Measurements from ENCODE around the gene ESRRG. TPM values are rescaled to one million over a fixed set of nuclear protein-coding genes. Genes with fewer than 3 reads are reported as not detected.
A peak's percentile ranks its signal among the peaks of the same experiment; 100 is the strongest.

Gene ESRRG
- total and polyA plus RNA-seq, 12 donors = 3.8 to 49.5 (median 35.9) TPM

DNA sequence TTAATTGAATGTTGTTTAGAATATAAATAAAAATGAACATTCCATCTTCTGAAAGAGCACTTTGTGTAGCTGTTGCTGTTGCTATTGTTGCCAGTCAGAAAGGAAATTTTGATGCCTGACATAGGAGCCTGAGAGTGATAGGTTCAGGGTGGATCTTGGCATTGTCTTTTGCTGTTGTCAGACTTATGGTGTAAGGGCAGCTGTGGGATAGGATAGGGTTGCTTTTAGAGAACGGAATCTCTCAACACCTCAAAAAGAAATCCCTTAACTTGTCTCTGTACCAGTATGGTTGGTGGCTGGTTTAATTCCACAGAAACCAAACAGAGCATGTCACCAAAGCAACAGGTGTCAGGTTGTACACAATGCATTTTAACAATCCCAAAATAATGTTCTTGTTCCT, 62.7 kb downstream of the ESRRG start:
- Histone ChIP-seq H3K36me3 (no peaks in the 10 kb centered on the region), H3K4me3 (no peak overlapping the region), H3K27ac (no peak overlapping the region), H3K27me3 (no peaks in the 10 kb centered on the region), H3K4me1 (peaks cover 0 to 12% (median 0%) of the 10 kb centered on the region in 9 donors), H3K9me3 (no peaks in the 10 kb centered on the region)
- DNase-seq = no peak
- TF ChIP-seq CTCF (IDR thresholded peaks at IDR 0.05) = no peak
- ATAC-seq = peak in 4 of 8 donors; percentile 30 to 92 (median 48)
- WGBS, 2 donors = 30 to 52% methylated on average over 1 of the region's 1 CpG
- intact Hi-C loops (cut with DNase I) = no loop called here

GRCh38 chr1:216653001-216653400, 70.2 kb downstream of the ESRRG start:
- intact Hi-C loops (cut with DNase I) = no loop called here
- H3K27ac ChIP-seq = no peak overlapping the region

DNA sequence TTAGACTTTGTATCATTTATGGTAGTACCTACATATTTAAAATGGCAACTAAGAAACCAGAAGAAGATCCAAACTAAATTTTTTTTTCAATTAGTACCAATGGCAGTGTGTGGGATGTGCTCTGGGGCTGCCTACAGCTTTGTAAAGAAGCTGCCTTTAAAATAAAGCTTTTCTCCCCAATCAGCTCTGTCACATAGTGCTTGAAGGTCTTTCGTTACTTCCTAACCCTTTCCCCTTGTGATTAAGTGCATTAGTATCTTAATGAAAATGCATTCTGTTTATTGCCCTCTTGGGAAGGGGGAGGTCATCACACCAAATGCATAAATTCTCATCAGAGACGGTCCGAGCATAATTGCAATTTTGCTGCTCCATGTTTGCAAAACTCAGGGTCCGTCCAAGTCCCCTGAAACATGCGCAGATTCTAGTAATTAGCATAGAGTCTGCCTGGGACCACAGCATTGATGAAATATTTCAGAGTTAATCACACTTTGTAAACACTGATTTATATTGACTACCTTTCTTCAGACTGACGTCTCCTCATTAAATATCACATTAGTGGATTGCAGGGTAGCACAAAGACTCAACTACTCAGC, 71.3 kb downstream of the ESRRG start:
- intact Hi-C loops (cut with DNase I) = no loop called here
- Histone ChIP-seq H3K4me1 (peaks cover 0 to under 1% (median 0%) of the 10 kb centered on the region in 9 donors), H3K9me3 (no peaks in the 10 kb centered on the region), H3K27me3 (no peaks in the 10 kb centered on the region), H3K4me3 (no peak overlapping the region), H3K27ac (no peak overlapping the region), H3K36me3 (no peaks in the 10 kb centered on the region)
- WGBS, 2 donors = 83 to 88% methylated on average over 6 of the region's 6 CpGs
- no peak for DNase-seq
- TF ChIP-seq CTCF (IDR thresholded peaks at IDR 0.05) = no peak
- no peak for ATAC-seq

More at GRCh38 chr1:216653001-216653400, 70.2 kb downstream of the ESRRG start:
- Histone ChIP-seq H3K9me3 (no peaks in the 10 kb centered on the region), H3K27me3 (no peaks in the 10 kb centered on the region), H3K36me3 (no peaks in the 10 kb centered on the region), H3K4me1 (no peaks in the 10 kb centered on the region), H3K4me3 (no peak overlapping the region)
- TF ChIP-seq CTCF (IDR thresholded peaks at IDR 0.05) = no peak
- WGBS, 2 donors = 69 to 79% methylated on average over 4 of the region's 4 CpGs
- ATAC-seq (no peak), DNase-seq (no peak)

DNA sequence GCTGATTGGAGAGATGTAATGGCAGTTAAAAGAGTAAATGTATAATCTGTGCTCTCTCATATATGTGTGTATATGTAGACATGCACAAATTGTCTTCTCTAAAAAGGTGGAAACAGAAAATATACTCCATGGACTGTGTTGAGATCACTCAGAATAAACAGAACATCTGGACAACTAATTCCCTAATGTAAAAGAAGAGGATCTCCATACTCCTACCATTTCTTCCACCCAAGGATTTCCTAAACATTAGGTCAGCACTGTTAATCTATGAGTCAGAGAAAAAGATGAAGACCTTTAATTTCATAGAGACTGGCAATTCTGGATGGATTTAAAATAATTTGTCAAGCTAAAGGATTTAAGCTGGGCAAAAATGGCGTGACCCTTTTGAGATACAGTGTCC, 80.1 kb downstream of the ESRRG start:
- Histone ChIP-seq H3K27ac (no peak overlapping the region), H3K9me3 (no peaks in the 10 kb centered on the region), H3K36me3 (no peaks in the 10 kb centered on the region), H3K4me3 (no peak overlapping the region), H3K27me3 (no peaks in the 10 kb centered on the region), H3K4me1 (peaks cover 0 to 24% (median 0%) of the 10 kb centered on the region in 9 donors)
- no peak for ATAC-seq
- WGBS, 2 donors = 79 to 93% methylated on average over 1 of the region's 1 CpG
- intact Hi-C loops (cut with DNase I) = no loop called here
- no peak for TF ChIP-seq CTCF (IDR thresholded peaks at IDR 0.05)
- no peak for DNase-seq
